ENCODE measurements around the gene NSL1. TPM values are rescaled to one million over a fixed set of nuclear protein-coding genes. Genes with fewer than 3 reads are reported as not detected.
"Not testable (repeated sequence)": the region's sequence is repeated elsewhere in the genome, so short reads cannot be mapped to it uniquely, and the experiment has no call there.

NSL1 gene
- total RNA-seq, 4 donors from 2014 or later = 18.3 to 57.5 (median 34.3) TPM

DNA sequence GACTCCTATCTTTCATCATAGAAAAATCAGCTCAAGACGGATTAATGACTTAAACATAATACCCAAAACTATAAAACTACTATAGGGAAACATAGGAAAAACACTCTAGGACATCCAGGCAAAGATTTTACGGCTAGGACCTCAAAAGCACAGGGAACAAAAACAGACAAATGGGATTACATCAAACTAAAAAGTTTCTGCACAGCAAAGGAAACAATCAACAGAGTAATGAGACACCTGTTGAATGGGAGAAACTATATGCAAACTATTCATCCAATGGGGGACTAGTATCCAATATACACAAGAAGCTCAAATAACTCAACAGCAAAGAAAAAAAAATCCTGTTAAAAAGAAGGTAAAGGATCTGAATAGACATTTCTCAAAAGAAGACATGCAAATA lies 18.6 kb downstream of the NSL1 start:
- Histone ChIP-seq H3K4me3 (no peak overlapping the region), H3K27me3 (no peaks in the 10 kb centered on the region), H3K4me1 (no peaks in the 10 kb centered on the region), H3K36me3 (peaks cover 13% of the 10 kb centered on the region), H3K9me3 (no peaks in the 10 kb centered on the region), H3K27ac (no peak overlapping the region)
- 96% methylated on average over 2 of the region's 2 CpGs for WGBS
- TF ChIP-seq POLR2AphosphoS5 (IDR thresholded peaks at IDR 0.05) (no peak), EP300 (IDR thresholded peaks at IDR 0.05) (no peak), CTCF (IDR thresholded peaks at IDR 0.05) (no peak), POLR2A (IDR thresholded peaks at IDR 0.05) (no peak)
- DNase-seq (ENCODE audit: low spot score in 2 of 2) = no peak

GRCh38 chr1:212771341-212771740 lies 20.2 kb downstream of the NSL1 start:
- Histone ChIP-seq H3K36me3 (peaks cover 8% of the 10 kb centered on the region), H3K27ac (no peak overlapping the region)
- TF ChIP-seq POLR2A (IDR thresholded peaks at IDR 0.05) = no peak
- no peak for TF ChIP-seq CTCF (IDR thresholded peaks at IDR 0.05)
- no peak for TF ChIP-seq POLR2AphosphoS5 (IDR thresholded peaks at IDR 0.05)
- TF ChIP-seq EP300 (IDR thresholded peaks at IDR 0.05) = no peak

DNA sequence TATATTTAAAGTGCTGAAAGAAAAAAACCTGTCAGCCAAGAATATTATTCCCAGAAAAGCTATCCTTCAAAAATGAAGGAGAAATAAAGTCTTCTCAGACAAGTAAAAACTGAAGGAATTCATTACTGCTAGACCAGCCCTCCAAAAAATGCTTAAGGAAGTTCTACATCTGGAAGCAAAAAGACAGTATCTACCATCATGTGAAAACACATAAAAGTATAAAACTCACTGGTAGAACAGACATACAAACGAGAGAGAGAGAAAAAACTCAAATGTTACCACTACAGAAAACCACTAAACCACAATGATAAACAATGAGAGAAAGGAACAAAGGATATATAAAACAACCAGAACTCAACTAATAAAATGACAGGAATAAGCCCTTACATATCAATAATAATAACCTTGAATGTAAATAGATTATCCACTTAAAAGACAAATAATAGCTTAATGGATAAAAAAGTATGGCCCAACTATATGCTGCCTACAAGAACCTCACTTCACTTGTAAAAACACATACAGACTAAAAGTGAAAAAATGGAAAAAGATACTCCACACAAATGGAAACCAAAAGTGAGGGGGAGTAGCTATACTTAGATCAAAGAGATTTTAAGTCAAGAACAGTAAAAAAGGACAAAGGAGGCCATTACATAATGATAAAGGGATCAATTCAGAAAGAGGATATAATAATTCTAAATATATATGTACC lies 22.0 kb downstream of the NSL1 start:
- Histone ChIP-seq H3K27ac (no peak overlapping the region), H3K27me3 (no peaks in the 10 kb centered on the region), H3K4me3 (no peak overlapping the region), H3K36me3 (peaks cover 8% of the 10 kb centered on the region), H3K4me1 (no peaks in the 10 kb centered on the region), H3K9me3 (no peaks in the 10 kb centered on the region)
- WGBS = 69% methylated on average over 1 of the region's 1 CpG
- TF ChIP-seq POLR2A (IDR thresholded peaks at IDR 0.05) = no peak
- no peak for TF ChIP-seq CTCF (IDR thresholded peaks at IDR 0.05)
- TF ChIP-seq EP300 (IDR thresholded peaks at IDR 0.05) = no peak
- DNase-seq (ENCODE audit: low spot score in 2 of 2) = no peak

More at GRCh38 chr1:212771341-212771740, 20.2 kb downstream of the NSL1 start:
- no peak for DNase-seq (ENCODE audit: low spot score in 2 of 2)
- Histone ChIP-seq H3K4me1 (no peaks in the 10 kb centered on the region), H3K9me3 (no peaks in the 10 kb centered on the region), H3K27me3 (no peaks in the 10 kb centered on the region), H3K4me3 (no peak overlapping the region)

- not testable (repeated sequence) for DNase-seq (ENCODE audit: low spot score in 2 of 2); H3K9me3 ChIP-seq; H3K4me1 ChIP-seq; H3K27me3 ChIP-seq; H3K27ac ChIP-seq; H3K4me3 ChIP-seq
- peaks cover 17% of the 10 kb centered on the region for H3K36me3 ChIP-seq
- WGBS = 50% methylated on average over 2 of the region's 2 CpGs
Observed at GRCh38 chr1:212766825-212767224, 24.8 kb downstream of the NSL1 start.

DNA sequence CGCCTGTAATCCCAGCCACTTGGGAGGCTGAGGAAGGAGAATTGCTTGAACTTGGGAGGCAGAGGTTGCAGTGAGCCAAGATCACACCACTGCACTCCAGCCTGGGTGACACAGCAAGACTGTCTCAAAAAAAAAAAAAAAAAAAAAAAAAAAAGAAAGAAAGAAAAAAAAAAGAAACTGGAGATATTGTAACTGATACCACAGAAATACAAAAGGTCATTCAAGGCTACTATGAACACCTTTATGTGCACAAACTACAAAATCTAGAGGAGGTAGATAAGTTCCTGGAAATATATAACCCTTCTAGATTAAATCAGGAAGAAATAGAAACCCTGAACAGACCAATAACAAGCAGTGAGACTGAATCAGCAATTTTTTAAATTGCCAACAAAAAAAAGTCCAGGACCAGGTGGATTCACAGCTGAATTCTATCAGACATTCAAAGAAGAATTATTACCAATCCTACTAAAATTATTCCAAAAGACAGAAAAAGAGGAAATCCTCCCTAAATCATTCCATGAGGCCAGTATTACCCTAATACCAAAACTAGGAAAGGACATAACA lies 26.8 kb downstream of the NSL1 start:
- not testable (repeated sequence) for H3K4me1 ChIP-seq; H3K27ac ChIP-seq; H3K9me3 ChIP-seq; H3K4me3 ChIP-seq; H3K27me3 ChIP-seq; H3K36me3 ChIP-seq; DNase-seq (ENCODE audit: low spot score in 2 of 2)
- WGBS = 100% methylated on average over 1 of the region's 1 CpG

GRCh38 chr1:212762839-212763238 lies 28.7 kb downstream of the NSL1 start:
- DNase-seq (ENCODE audit: low spot score in 2 of 2) = no peak
- no peaks in the 10 kb centered on the region for H3K4me1 ChIP-seq
- H3K36me3 ChIP-seq = peaks cover 9% of the 10 kb centered on the region
- no peak overlapping the region for H3K27ac ChIP-seq
- 94% methylated on average over 9 of the region's 9 CpGs for WGBS
- no peak for TF ChIP-seq EP300 (IDR thresholded peaks at IDR 0.05)
- TF ChIP-seq POLR2A (IDR thresholded peaks at IDR 0.05) = no peak
- no peak for TF ChIP-seq POLR2AphosphoS5 (IDR thresholded peaks at IDR 0.05)
- TF ChIP-seq CTCF (IDR thresholded peaks at IDR 0.05) = no peak
- no peaks in the 10 kb centered on the region for H3K27me3 ChIP-seq
- H3K9me3 ChIP-seq = no peaks in the 10 kb centered on the region
- H3K4me3 ChIP-seq = no peak overlapping the region

All from suprapubic skin (tissue), 4 donors.